ENCODE measurements around the gene MICA. TPM values are rescaled to one million over a fixed set of nuclear protein-coding genes. Genes with fewer than 3 reads are reported as not detected.

Gene MICA
- total and polyA plus RNA-seq, 9 of the 15 experiments (the other 6 are each of a cell fraction or from before 2014, with no cell fraction given), result 11.8 to 24.6 (median 16.7) TPM

DNA sequence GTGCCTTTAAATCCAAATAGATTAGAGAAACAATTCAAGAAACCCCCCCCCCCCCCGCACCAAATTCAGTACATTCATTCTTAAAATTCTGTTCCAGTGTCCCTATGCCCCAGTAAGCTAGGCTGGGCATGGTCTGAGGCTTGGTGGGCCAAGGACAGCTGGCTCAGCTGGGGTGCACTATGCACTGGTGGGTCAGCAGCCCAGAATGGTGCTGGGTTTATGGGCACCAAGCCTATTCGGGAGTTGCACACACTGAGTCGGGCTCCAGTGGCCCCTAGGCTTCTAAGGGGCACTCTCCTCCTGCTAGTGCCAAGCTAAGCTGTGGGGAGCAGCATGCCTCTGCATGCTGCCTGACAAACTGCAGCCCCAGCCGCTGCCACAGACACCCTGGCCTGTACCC, 26.4 kb upstream of the MICA start (continued):
- TF ChIP-seq, protein P1, sequence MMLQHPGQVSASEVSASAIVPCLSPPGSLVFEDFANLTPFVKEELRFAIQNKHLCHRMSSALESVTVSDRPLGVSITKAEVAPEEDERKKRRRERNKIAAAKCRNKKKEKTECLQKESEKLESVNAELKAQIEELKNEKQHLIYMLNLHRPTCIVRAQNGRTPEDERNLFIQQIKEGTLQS (IDR thresholded peaks at IDR 0.05), result no peak
- TF ChIP-seq, protein P1 (CRISPR knock-in tag; conservative IDR thresholded peaks at IDR 0.05), result no peak
- TF ChIP-seq, protein P2, sequence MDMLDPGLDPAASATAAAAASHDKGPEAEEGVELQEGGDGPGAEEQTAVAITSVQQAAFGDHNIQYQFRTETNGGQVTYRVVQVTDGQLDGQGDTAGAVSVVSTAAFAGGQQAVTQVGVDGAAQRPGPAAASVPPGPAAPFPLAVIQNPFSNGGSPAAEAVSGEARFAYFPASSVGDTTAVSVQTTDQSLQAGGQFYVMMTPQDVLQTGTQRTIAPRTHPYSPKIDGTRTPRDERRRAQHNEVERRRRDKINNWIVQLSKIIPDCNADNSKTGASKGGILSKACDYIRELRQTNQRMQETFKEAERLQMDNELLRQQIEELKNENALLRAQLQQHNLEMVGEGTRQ (CRISPR knock-in tag; IDR thresholded peaks at IDR 0.05), result no peak
- no peak for TF ChIP-seq C11orf30 (IDR thresholded peaks at IDR 0.05; ENCODE audit: low read depth)
- TF ChIP-seq ZNF311 (CRISPR knock-in tag; IDR thresholded peaks at IDR 0.05), result no peak

DNA sequence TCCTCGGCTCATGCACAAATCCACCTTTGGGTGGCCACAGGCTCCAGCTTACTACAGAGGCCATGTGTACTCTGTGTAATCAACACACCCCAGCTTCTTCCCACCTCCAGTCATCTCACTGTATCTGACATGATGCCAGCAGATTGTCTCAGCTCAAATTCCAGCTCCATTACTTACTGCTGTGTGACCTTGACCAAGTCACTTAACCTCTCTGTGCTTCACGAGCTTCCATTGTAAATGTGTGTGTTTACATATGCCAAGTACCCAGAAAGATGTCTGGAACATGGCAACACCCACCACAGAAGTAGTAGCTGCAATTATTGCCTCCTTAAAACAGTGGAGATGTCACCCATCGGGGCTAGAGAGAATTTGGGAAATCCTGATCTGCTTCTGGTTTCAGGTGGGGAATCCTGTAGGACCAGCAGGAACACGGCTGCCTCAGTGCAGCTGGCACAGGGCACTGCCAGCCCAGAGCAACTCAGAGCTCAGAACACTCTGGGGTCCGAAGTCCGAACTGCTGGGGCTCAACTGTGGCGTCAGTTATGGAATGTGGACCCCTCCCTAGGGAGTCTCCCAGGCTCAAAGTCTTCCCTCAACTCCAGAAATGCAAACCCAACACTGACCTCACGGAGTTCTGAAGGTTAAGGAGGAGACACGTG, 25.2 kb upstream of the MICA start:
- Histone ChIP-seq H3K27ac (ENCODE audit: extremely low read depth, low read depth, low read length) (no peak overlapping the region), H3K4me1 (replicated peaks in 1 of 2; ENCODE audit: control insufficient read depth in 2 of 2, insufficient read depth in 2 of 2, low read length in 2 of 2) (no peaks in the 10 kb centered on the region), H3K9me3 (replicated peaks; ENCODE audit: control insufficient read depth, insufficient read depth, low read depth, low read length) (no peaks in the 10 kb centered on the region), H3K27me3 (ENCODE audit: control insufficient read depth in 2 of 2, insufficient read depth in 2 of 2, low read length in 2 of 2) (peaks cover 21 to 45% of the 10 kb centered on the region in 2 experiments), H3K9me1 (ENCODE audit: control insufficient read depth, insufficient read depth, low read length) (no peaks in the 10 kb centered on the region), H2AFZ (ENCODE audit: low read depth, low read length) (no peak overlapping the region), H3K36me3 (ENCODE audit: control insufficient read depth, insufficient read depth, low read length) (no peaks in the 10 kb centered on the region), H4K20me1 (replicated peaks; ENCODE audit: control insufficient read depth, insufficient read depth, low read length) (no peaks in the 10 kb centered on the region), H3K4me3 (no peak overlapping the region), H3K4me2 (ENCODE audit: insufficient read depth, low read length) (no peak overlapping the region), H3K9ac (ENCODE audit: insufficient read depth in 1 of 2, low read depth in 2 of 2, low read length in 2 of 2) (no peak overlapping the region), H3K79me2 (ENCODE audit: control insufficient read depth, insufficient read depth, low read length) (no peaks in the 10 kb centered on the region)
- FAIRE-seq, result no peak
- TF ChIP-seq, protein P3, sequence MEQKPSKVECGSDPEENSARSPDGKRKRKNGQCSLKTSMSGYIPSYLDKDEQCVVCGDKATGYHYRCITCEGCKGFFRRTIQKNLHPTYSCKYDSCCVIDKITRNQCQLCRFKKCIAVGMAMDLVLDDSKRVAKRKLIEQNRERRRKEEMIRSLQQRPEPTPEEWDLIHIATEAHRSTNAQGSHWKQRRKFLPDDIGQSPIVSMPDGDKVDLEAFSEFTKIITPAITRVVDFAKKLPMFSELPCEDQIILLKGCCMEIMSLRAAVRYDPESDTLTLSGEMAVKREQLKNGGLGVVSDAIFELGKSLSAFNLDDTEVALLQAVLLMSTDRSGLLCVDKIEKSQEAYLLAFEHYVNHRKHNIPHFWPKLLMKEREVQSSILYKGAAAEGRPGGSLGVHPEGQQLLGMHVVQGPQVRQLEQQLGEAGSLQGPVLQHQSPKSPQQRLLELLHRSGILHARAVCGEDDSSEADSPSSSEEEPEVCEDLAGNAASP (IDR thresholded peaks at IDR 0.05), result no peak
- TF ChIP-seq RBM25 (IDR thresholded peaks at IDR 0.05; ENCODE audit: low read depth, low read length, severe bottlenecking), result peak; percentile 97
- TF ChIP-seq HDAC2 (IDR thresholded peaks at IDR 0.05), result peak; percentile 63; the same call in 1 of the 2 replicates
- peak; percentile 98 for TF ChIP-seq BCOR (IDR thresholded peaks at IDR 0.05)
- no peak for TF ChIP-seq MTA2 (IDR thresholded peaks at IDR 0.05; ENCODE audit: low read depth)
- peak; percentile 94 for TF ChIP-seq SMARCA5 (IDR thresholded peaks at IDR 0.05)
- TF ChIP-seq TAF9B (IDR thresholded peaks at IDR 0.05; ENCODE audit: partially characterized antibody), result no peak
- peak; percentile 91 for TF ChIP-seq ZFP36 (IDR thresholded peaks at IDR 0.05; ENCODE audit: low read depth, low read length, partially characterized antibody)
- TF ChIP-seq KDM1A (IDR thresholded peaks at IDR 0.05), result peak; percentile 61 to 80
- TF ChIP-seq, protein P4, sequence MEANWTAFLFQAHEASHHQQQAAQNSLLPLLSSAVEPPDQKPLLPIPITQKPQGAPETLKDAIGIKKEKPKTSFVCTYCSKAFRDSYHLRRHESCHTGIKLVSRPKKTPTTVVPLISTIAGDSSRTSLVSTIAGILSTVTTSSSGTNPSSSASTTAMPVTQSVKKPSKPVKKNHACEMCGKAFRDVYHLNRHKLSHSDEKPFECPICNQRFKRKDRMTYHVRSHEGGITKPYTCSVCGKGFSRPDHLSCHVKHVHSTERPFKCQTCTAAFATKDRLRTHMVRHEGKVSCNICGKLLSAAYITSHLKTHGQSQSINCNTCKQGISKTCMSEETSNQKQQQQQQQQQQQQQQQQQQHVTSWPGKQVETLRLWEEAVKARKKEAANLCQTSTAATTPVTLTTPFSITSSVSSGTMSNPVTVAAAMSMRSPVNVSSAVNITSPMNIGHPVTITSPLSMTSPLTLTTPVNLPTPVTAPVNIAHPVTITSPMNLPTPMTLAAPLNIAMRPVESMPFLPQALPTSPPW (CRISPR knock-in tag; IDR thresholded peaks at IDR 0.05), result no peak
- no peak for DNase-seq (ENCODE audit: extremely low read depth in 1 of 4, low spot score in 3 of 4)
- WGBS (ENCODE audit: insufficient coverage, low coverage, missing lambda C conversion rate), result 3% methylated on average over 9 of the region's 9 CpGs
- intact Hi-C loops (cut with micrococcal nuclease) (no loop called here), in situ Hi-C loops (cut with MboI) (loop anchor here (10.0 kb wide), 1 partner anchor 463 kb away; the partner anchor contains the start of gene VARS2)
- no peak for ATAC-seq
- POLR2A ChIA-PET, result interaction anchor here (0.6 to 2.5 kb wide), 4 partner anchors 8 to 180 kb away, joined by 3 to 7 read pairs (median 4); no protein-coding TSS in a partner anchor
- no TSS peak for BruUV-seq (replicated peaks)
- CTCF ChIA-PET (ENCODE audit: low intra/inter-chr PET ratio), result interaction anchor here (0.7 kb wide), 1 partner anchor 118 kb away, joined by 3 read pairs; no protein-coding TSS in a partner anchor
